ACC112 (cell line): ENCODE results near the gene ISG20L2.

Source experiments
- H2AFZ ChIP-seq: fragments of 200-600 bp; sonication (generic); one replicate; pipeline ENCODE4 v1.6.0; 2017; ENCODE audit warnings: antibody characterized with exemption, low read length; ENCODE audit not compliant: unreplicated experiment
- H3K27ac ChIP-seq: fragments of 200-600 bp; sonication (generic); 2 replicates; pipeline ENCODE4 v1.5.1; 2014; ENCODE audit warnings: low read depth, mild to moderate bottlenecking, antibody characterized with exemption, low read length, moderate library complexity
- H3K27me3 ChIP-seq: fragments of 200-600 bp; sonication (generic); 2 replicates; pipeline ENCODE4 v1.6.1; 2014; ENCODE audit warnings: mild to moderate bottlenecking, antibody characterized with exemption, low read length, moderate library complexity, mixed read lengths; ENCODE audit not compliant: insufficient read depth
- H3K36me3 ChIP-seq: fragments of 200-600 bp; sonication (generic); 2 replicates; pipeline ENCODE4 v1.6.1; 2016; ENCODE audit warnings: mild to moderate bottlenecking, antibody characterized with exemption, low read length, moderate library complexity, mixed read lengths; ENCODE audit not compliant: insufficient read depth
- H3K4me1 ChIP-seq: fragments of 200-600 bp; sonication (generic); one replicate; pipeline ENCODE4 v1.6.1; 2016; ENCODE audit warnings: low read length, mixed read lengths; ENCODE audit not compliant: insufficient read depth, unreplicated experiment, control insufficient read depth
- H3K4me3 ChIP-seq: fragments of 200-600 bp; sonication (generic); 2 replicates; pipeline ENCODE4 v1.5.1; 2014; ENCODE audit warnings: mild to moderate bottlenecking, low read depth, low read length
- H3K79me2 ChIP-seq: fragments of 200-600 bp; sonication (generic); one replicate; pipeline ENCODE4 v1.6.0; 2016; ENCODE audit warnings: low read length; ENCODE audit not compliant: control insufficient read depth, unreplicated experiment, insufficient read depth

ISG20L2 gene

DNA sequence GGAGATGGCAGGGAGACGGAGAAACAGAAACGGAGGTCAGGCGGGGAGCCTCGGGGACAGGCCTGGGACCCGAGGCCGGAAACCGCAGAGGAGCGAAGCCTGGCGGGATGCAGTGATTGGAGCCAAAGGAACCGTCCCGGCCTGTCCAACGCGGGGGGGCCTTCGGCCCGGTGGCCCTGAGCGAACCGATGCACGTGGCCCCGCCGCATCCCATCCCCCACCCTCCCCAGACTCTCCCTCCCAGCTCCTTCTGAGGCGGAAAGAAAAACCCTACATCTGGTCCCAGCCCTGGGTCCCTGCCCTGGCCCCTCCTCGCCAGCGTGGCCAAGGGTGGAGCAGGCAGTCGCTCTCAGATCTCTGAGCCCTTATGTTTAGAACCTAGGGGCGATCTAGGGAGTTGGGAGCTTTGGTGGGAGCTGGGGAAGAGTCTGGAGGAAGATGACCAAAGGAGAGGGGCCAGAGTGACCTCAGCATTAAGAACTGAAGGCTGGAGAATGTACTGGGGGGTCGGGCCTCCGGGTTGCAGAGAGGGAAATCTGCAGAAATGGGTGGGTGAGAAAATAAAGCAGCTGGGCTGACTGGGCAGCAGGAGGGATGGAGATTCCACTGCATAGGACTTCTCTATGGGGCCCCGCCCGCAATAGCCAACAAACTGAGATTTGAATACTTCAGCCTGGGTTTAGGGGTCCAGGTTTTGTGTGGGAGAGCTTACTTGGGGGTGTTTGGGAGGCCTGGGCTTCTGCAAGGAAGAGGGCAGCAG is 21.7 kb downstream of the ISG20L2 start:
- Histone ChIP-seq H3K27me3 (no peaks in the 10 kb centered on the region), H3K27ac (no peak overlapping the region), H3K79me2 (no peaks in the 10 kb centered on the region), H3K4me1 (peaks cover 61% of the 10 kb centered on the region), H3K4me3 (peak overlapping the region; percentile 71), H3K36me3 (no peaks in the 10 kb centered on the region), H2AFZ (peak overlapping the region; percentile 27)

DNA sequence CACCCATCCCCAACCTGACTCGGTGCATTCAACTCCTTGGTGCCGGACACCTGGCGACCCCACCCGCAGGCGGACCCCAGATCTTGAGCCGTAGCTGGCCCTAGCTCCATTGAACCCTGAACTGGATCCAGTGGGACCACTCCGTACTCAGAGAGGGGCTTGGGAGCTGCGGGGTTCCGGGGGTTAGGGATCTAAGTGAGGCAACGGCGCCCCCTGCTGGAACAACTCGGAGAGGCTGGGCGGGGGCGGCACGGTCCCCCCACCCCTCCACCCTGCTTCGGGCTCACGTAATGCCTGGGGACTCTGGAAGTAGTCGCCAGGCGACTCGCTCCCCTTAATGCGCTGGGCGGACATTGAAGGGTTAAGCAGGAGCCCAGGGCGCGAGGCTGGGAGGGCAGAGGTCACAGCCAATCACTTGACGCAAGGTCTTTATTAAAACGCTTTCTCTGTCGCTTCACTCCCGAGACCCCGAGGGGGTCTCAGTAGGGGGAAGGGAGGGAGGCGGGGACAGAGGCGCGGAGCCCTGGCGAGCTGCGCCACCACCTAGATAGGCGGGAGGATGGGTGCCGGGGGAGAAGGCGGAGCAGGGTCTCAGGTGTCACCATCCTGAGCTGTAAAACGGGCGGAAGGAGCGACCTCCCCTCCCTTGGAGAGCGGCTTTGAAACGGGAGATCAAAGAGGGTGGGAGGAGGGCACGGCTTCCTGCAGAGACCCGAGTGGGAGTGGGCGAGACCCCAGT is 22.5 kb downstream of the ISG20L2 start:
- Histone ChIP-seq H3K27me3 (no peaks in the 10 kb centered on the region), H2AFZ (peak overlapping the region; percentile 27), H3K4me3 (peak overlapping the region; percentile 71), H3K4me1 (peaks cover 56% of the 10 kb centered on the region), H3K79me2 (no peaks in the 10 kb centered on the region), H3K36me3 (no peaks in the 10 kb centered on the region), H3K27ac (no peak overlapping the region)

DNA sequence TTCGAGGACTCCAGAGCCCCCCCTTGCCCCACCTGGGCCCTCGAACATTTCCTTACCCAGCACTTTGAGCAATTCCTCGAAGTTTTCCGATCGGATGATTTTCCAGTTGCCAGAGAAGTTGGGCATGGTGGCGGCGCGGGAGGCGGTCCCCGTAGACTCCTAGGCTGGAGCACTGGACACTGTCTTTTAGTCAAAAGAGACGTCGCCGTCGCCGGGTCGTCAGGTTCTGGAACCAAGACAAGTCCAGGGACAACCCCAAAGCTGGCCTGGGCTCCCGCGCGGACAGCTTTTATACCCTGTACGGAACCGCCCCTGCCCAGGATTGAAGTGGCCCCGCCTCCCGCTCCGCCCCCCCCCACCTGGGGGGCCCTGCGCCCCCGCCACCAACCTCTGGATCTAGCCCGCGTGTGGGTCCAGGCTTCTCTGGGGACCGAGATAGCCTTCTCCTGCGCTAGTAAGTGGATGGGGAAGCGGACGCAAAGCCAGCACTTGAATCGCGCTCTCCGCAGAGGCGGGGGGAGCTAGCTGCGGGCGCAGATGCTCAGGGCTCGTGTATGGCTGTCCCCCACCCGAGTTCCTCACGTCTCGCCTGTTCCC is 23.1 kb downstream of the ISG20L2 start, which contains the start of gene CRABP2:
Gene CRABP2, minus strand, starts transcription at position 263 of the 597 bp plus-strand sequence. Its CDS starts 137 bp downstream, at position 126.
- Histone ChIP-seq H3K27me3 (no peaks in the 10 kb centered on the region), H3K4me1 (peaks cover 49% of the 10 kb centered on the region), H3K4me3 (peak within 1 kb of the TSS; percentile 71), H2AFZ (peak within 1 kb of the TSS; percentile 27), H3K27ac (no peak within 1 kb of the TSS), H3K36me3 (no peaks in the 10 kb centered on the region), H3K79me2 (no peaks in the 10 kb centered on the region)

DNA sequence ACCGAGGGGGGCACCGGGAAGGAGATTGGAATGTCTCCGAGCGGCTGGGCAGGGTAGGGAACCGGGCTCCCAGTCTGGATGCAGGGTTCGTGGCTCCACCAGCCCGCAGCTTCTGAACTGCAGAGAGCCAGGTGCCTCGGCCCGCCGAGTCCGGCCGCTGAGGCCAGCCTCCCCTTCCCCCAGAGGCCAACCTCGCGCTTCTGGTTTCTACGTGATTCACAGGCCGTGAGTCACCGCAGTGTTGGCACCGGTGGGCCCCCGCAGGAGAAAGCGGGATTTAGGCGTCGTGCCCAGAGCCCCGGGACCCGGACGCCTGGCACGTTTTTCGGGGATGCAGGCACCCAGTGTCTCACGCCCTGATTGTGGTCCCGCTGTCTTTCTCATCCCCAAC is 23.6 kb downstream of the ISG20L2 start:
- H3K27ac ChIP-seq: no peak overlapping the region
- H3K36me3 ChIP-seq: no peaks in the 10 kb centered on the region
- no peaks in the 10 kb centered on the region for H3K79me2 ChIP-seq
- peaks cover 44% of the 10 kb centered on the region for H3K4me1 ChIP-seq
- no peaks in the 10 kb centered on the region for H3K27me3 ChIP-seq
- peak overlapping the region; percentile 71 for H3K4me3 ChIP-seq
- peak overlapping the region; percentile 18 for H2AFZ ChIP-seq

DNA sequence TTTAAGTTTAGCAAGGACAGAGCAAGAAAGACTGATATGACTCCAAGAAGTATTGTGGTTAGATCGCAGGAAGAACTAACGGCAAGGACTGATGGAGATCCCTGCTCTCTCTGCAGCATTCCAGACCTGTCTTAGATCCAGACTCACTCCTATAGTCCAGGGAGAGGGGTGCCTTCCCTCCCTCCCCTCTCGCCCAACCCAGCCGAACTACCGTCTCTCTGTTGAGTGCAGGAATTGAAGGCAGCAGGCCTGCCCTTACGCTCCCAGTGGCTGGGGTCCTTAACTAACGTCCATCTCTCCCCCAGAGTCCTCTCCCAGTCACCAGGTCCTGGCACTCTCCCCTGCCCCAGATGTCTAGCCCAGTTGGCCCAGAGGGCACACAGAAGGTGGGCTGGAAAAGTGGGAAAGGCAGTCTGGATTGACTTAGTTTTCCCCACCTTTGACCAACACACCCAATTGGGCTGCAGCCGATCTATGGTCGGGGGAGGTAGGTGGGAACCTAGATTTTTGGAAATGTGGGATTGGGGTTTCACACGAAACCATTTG is 24.3 kb downstream of the ISG20L2 start:
- Histone ChIP-seq H3K4me1 (peaks cover 37% of the 10 kb centered on the region), H3K36me3 (no peaks in the 10 kb centered on the region), H2AFZ (no peak overlapping the region), H3K27ac (no peak overlapping the region), H3K79me2 (no peaks in the 10 kb centered on the region), H3K4me3 (peak overlapping the region; percentile 71), H3K27me3 (no peaks in the 10 kb centered on the region)

DNA sequence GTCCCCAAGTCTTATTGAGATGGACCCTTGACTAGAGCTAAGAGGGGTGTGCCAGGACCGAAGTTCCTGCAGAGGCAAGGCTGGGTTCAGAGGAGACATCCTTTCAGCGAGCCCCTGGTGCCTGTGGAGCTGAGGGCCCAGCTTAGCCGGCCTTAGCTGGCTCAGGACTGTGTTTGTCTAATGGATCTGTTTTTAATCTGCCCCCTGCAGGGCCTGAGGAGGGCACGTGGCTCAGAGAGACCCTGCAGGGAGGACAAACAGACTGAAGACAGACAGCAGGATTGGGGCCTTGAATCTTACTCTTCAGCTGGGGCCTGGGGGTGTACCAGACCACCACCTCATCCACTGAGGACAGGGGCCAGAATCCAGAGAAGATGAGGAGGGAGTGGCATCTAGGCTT is 24.8 kb downstream of the ISG20L2 start:
- Histone ChIP-seq H3K27me3 (no peaks in the 10 kb centered on the region), H3K4me1 (peaks cover 33% of the 10 kb centered on the region), H3K27ac (no peak overlapping the region), H3K36me3 (no peaks in the 10 kb centered on the region), H2AFZ (no peak overlapping the region), H3K79me2 (no peaks in the 10 kb centered on the region), H3K4me3 (peak overlapping the region; percentile 0; the same call in 1 of the 2 replicates)

DNA sequence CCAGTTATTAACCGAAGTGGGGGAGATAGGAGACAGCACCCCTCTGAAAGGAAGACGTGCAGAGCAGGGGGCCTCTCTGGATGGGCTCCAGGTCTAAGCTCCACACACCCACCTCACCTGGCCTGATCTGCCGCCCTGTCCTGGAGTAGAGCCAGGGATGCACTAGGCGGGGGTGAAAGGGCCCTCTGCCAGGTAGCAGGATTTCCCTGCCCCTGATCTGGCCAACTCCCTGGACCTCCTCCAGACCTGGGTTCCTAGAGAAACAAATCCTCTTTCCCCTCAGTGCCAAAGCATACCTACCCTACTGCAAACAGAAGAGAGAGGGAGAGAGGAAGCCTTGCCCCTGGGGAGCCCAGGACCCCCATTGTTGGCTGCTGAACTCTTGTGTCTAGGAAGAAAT is 25.2 kb downstream of the ISG20L2 start:
- H3K79me2 ChIP-seq: no peaks in the 10 kb centered on the region
- H3K4me1 ChIP-seq: peaks cover 29% of the 10 kb centered on the region
- H3K36me3 ChIP-seq: no peaks in the 10 kb centered on the region
- no peak overlapping the region for H3K27ac ChIP-seq
- no peak overlapping the region for H2AFZ ChIP-seq
- H3K27me3 ChIP-seq: no peaks in the 10 kb centered on the region
- peak overlapping the region; percentile 0; the same call in 1 of the 2 replicates for H3K4me3 ChIP-seq

DNA sequence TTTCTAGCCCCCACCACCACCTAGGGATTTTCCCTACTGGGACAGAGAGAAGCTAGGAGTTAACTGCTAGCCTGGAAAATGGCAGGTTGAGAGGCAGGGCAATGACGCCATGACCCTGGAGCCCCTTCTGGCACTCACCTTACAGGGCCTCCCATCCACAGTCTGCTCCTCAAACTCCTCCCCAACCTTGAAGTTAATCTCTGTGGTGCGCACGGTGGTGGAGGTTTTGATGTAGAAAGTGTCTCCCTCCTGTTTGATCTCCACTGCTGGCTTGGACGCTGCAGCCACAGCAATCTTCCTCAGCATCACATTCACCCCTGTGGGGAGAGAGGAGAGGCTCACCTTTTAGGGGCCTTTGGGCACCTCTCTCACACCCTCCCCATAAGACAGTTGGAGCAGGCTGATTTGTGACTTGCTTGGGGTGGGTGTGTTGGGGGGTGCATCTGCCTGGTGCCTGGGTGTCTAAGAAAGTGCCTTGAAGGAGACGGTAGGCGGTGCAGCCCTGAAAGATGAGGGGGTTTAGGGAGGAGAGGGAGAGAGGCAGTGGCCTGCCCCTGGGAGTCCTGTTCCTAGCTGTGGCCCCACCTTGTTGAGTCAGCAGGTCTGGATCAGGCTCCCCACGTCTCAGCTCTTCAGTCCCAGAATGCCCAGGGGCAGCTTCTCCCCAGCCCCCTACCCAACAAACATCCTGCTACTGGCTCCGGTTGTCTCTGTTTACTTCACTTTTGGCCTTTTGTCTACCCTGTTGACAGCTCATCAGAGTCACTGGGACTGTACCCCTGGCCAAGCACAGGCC is 27.6 kb downstream of the ISG20L2 start:
- no peak overlapping the region for H3K4me3 ChIP-seq
- no peak overlapping the region for H3K27ac ChIP-seq
- no peaks in the 10 kb centered on the region for H3K36me3 ChIP-seq
- H3K4me1 ChIP-seq: peaks cover 8% of the 10 kb centered on the region
- no peaks in the 10 kb centered on the region for H3K27me3 ChIP-seq
- no peak overlapping the region for H2AFZ ChIP-seq
- H3K79me2 ChIP-seq: no peaks in the 10 kb centered on the region

DNA sequence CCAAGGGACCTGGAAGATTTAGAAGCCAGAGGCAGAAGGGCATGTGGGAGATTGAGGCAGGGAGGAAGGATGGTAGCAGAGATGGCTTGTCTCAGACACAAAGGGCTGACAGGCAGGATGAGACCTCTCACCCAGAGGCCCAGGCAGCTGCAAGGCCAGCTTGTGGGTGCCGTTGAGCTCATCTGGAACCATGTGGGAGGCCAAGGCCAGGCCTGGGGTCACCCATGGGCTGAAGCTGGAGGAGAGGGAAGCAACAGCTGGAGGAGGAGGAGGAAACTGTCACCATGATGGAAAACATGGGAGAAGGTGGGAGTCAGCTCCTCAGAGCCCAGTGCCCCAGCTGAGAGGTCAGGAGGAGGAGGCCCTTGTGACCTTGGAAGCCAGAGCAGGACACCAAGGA is 29.6 kb downstream of the ISG20L2 start:
- Histone ChIP-seq H3K36me3 (no peaks in the 10 kb centered on the region), H3K27me3 (no peaks in the 10 kb centered on the region), H2AFZ (no peak overlapping the region), H3K27ac (no peak overlapping the region), H3K4me1 (no peaks in the 10 kb centered on the region), H3K79me2 (no peaks in the 10 kb centered on the region), H3K4me3 (no peak overlapping the region)

DNA sequence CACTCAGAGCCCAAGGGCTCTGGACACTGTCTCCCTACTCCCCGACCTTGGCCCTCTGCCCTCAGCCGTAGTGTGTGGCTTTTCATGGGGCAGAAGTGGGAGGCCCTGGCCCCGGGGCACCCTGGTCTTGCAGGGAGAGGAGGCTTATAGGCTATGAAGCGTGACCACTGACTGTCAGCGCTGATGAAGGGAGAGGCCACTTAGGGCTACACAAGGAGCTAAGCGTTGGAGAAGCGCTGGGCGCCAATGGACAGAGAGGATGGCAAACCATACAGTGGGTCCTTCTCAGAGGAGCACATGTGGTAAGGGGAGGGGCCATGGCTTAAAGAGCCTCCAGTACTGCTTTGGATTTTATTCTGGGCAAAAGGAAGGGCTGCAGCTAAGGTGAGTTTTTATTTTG is 31.1 kb downstream of the ISG20L2 start:
- Histone ChIP-seq H3K4me3 (no peak overlapping the region), H3K79me2 (no peaks in the 10 kb centered on the region), H3K36me3 (no peaks in the 10 kb centered on the region), H2AFZ (no peak overlapping the region), H3K27me3 (no peaks in the 10 kb centered on the region), H3K27ac (no peak overlapping the region), H3K4me1 (no peaks in the 10 kb centered on the region)
